ENCODE results near the gene SPTLC2. TPM values are rescaled to one million over a fixed set of nuclear protein-coding genes. Genes with fewer than 3 reads are reported as not detected.

The SPTLC2 gene
- total RNA-seq, 1 experiment from 2014 or later = 44.7 TPM

GRCh38 chr14:77520555-77520954 is 95.9 kb downstream of the SPTLC2 start (continued):
- no peak for TF ChIP-seq CTCF (IDR thresholded peaks at IDR 0.05 in 2 of 3, conservative IDR thresholded peaks at IDR 0.05 in 1 of 3; ENCODE audit: borderline replicate concordance in 1 of 3, insufficient read depth in 1 of 3, low read depth in 2 of 3, low read length in 2 of 3)
- TF ChIP-seq CEBPB (IDR thresholded peaks at IDR 0.05; ENCODE audit: low read depth) = no peak
- no peak for TF ChIP-seq EZH2 (IDR thresholded peaks at IDR 0.05)
- no peak for TF ChIP-seq ATF3 (IDR thresholded peaks at IDR 0.05)

GRCh38 chr14:77516126-77516525 is 100.3 kb downstream of the SPTLC2 start:
- no peak for ATAC-seq
- no peak for DNase-seq (ENCODE audit: low read depth, low spot score)
- TF ChIP-seq JUND (IDR thresholded peaks at IDR 0.05) (no peak), SIN3A (IDR thresholded peaks at IDR 0.05; ENCODE audit: low read depth) (no peak), RAD21 (IDR thresholded peaks at IDR 0.05; ENCODE audit: low read depth) (no peak), CEBPB (IDR thresholded peaks at IDR 0.05; ENCODE audit: low read depth) (no peak), EZH2 (IDR thresholded peaks at IDR 0.05) (no peak)
- H3K27me3 ChIP-seq (ENCODE audit: insufficient read depth, low read length) = no peaks in the 10 kb centered on the region
- no peak overlapping the region for H3K9ac ChIP-seq (ENCODE audit: low read length)
- RAD21 ChIA-PET (ENCODE audit: low non-redundant PET in 1 of 2, low total read pairs in 2 of 2, uncharacterized antibody in 2 of 2, unreplicated experiment in 2 of 2) = no interaction called here
- intact Hi-C loops (cut with micrococcal nuclease) = no loop called here
- no TSS peak for BruUV-seq (replicated peaks)
- no peak overlapping the region for H3K4me3 ChIP-seq (replicated peaks in 1 of 2; ENCODE audit: low read depth in 1 of 2, low read length in 2 of 2)
- no peaks in the 10 kb centered on the region for H3K4me1 ChIP-seq (ENCODE audit: control insufficient read depth in 1 of 2, insufficient read depth in 2 of 2, low read length in 2 of 2)
- H3K9me2 ChIP-seq (ENCODE audit: insufficient read depth) = no peaks in the 10 kb centered on the region
- no peaks in the 10 kb centered on the region for H4K20me1 ChIP-seq (ENCODE audit: insufficient read depth)
- POLR2A ChIA-PET = no interaction called here
- peaks cover 8 to 11% of the 10 kb centered on the region in 2 experiments; a peak in 3 of 4 replicates for H3K36me3 ChIP-seq (ENCODE audit: control insufficient read depth in 1 of 2, insufficient read depth in 2 of 2, low read length in 2 of 2)
- CTCF ChIA-PET = no interaction called here
- no peak overlapping the region for H3K27ac ChIP-seq (ENCODE audit: low read depth, low read length)
- no peak overlapping the region for H3K4me2 ChIP-seq (ENCODE audit: low read length)
- no peaks in the 10 kb centered on the region for H3K9me3 ChIP-seq (ENCODE audit: control insufficient read depth in 1 of 2, insufficient read depth in 1 of 2, low read depth in 1 of 2, low read length in 2 of 2)
- H2AFZ ChIP-seq (ENCODE audit: low read depth, low read length, poor library complexity, severe bottlenecking) = no peak overlapping the region
- H3K79me2 ChIP-seq (ENCODE audit: insufficient read depth, low read length) = no peaks in the 10 kb centered on the region
